Inferior parietal cortex (tissue), 1 donor: ENCODE data around the gene ETV6.

Experiments
- DNase-seq: peaks from one replicate; pipeline ENCODE4 v3.0.0-alpha.2; 2016; ENCODE audit errors: extremely low spot score

ETV6 gene

GRCh38 chr12:11776316-11776715, 126.8 kb downstream of the ETV6 start:
- DNase-seq = no peak

- DNase-seq = no peak
These were observed 128.0 kb downstream of the ETV6 start for GRCh38 chr12:11777451-11777850.

- no peak for DNase-seq
These were observed 128.5 kb downstream of the ETV6 start for GRCh38 chr12:11777962-11778361.

- DNase-seq = no peak
These were observed 129.5 kb downstream of the ETV6 start for GRCh38 chr12:11778713-11779685.

- DNase-seq = no peak
These were observed 131.1 kb downstream of the ETV6 start for GRCh38 chr12:11780521-11781101.

- DNase-seq = no peak
These were observed 133.5 kb downstream of the ETV6 start for GRCh38 chr12:11782914-11783420.

- DNase-seq = peak; percentile 61
These were observed 136.2 kb downstream of the ETV6 start for GRCh38 chr12:11785712-11786111.

- DNase-seq = no peak
These were observed 137.3 kb downstream of the ETV6 start for GRCh38 chr12:11786638-11787365.

- DNase-seq = no peak
These were observed 138.0 kb downstream of the ETV6 start for GRCh38 chr12:11787437-11787836.

- no peak for DNase-seq
These were observed 138.7 kb downstream of the ETV6 start for GRCh38 chr12:11787933-11788849.

GRCh38 chr12:11793921-11794710, 144.6 kb downstream of the ETV6 start:
- DNase-seq = no peak

- DNase-seq = no peak
These were observed 145.3 kb downstream of the ETV6 start for GRCh38 chr12:11794751-11795150.

GRCh38 chr12:11795192-11795912, 145.9 kb downstream of the ETV6 start:
- no peak for DNase-seq

- DNase-seq = no peak
These were observed 146.5 kb downstream of the ETV6 start for GRCh38 chr12:11795913-11796459.

GRCh38 chr12:11797317-11797913, 147.9 kb downstream of the ETV6 start:
- no peak for DNase-seq

GRCh38 chr12:11798006-11798708, 148.7 kb downstream of the ETV6 start:
- no peak for DNase-seq

- DNase-seq = no peak
These were observed 149.5 kb downstream of the ETV6 start for GRCh38 chr12:11798856-11799501.

GRCh38 chr12:11799502-11799873, 150.0 kb downstream of the ETV6 start:
- DNase-seq = no peak
